Bronchial epithelial cell (primary cell): ENCODE data around the gene PLEKHA7. TPM values are rescaled to one million over a fixed set of nuclear protein-coding genes. Genes with fewer than 3 reads are reported as not detected.
A peak's percentile ranks its signal among the peaks of the same experiment; 100 is the strongest.

Experiments
- DNase-seq: peaks from one replicate; pipeline ENCODE4 v3.0.0-alpha.2; 2010; ENCODE audit warnings: low read depth
- FAIRE-seq: peaks from 2 replicates; lab custom pipeline; 2011; peaks lifted over from hg19 to GRCh38; lab: Jason Lieb, UNC
- H3K27me3 ChIP-seq: 2 replicates; pipeline ENCODE4 v1.5.1; 2011; ENCODE audit warnings: low read length; ENCODE audit not compliant: control insufficient read depth, insufficient read depth
- H3K36me3 ChIP-seq: 2 replicates; pipeline ENCODE4 v1.5.1; 2011; ENCODE audit warnings: low read length; ENCODE audit not compliant: control insufficient read depth, insufficient read depth
- H3K4me3 ChIP-seq: 2 replicates; pipeline ENCODE4 v1.5.1; 2011; ENCODE audit warnings: mild to moderate bottlenecking, low read depth, low read length, control low read depth
- total RNA-seq: library from RNA; depleted of rRNA; stranded (reverse); fragments of >200 nt; gene quantifications from 2 replicates; pipeline ENCODE4 v1.2.1, GENCODE V29; 2014
- TF ChIP-seq, protein P1 (sequence below): IDR thresholded peaks from 2 replicates; pipeline ENCODE4 v1.5.1; 2011; ENCODE audit warnings: mild to moderate bottlenecking, moderate library complexity, low read length, control low read depth, inconsistent platforms; ENCODE audit not compliant: insufficient read depth, severe bottlenecking

The PLEKHA7 gene
- total RNA-seq, 1 donor from 2014 or later, result 2.4 TPM

DNA sequence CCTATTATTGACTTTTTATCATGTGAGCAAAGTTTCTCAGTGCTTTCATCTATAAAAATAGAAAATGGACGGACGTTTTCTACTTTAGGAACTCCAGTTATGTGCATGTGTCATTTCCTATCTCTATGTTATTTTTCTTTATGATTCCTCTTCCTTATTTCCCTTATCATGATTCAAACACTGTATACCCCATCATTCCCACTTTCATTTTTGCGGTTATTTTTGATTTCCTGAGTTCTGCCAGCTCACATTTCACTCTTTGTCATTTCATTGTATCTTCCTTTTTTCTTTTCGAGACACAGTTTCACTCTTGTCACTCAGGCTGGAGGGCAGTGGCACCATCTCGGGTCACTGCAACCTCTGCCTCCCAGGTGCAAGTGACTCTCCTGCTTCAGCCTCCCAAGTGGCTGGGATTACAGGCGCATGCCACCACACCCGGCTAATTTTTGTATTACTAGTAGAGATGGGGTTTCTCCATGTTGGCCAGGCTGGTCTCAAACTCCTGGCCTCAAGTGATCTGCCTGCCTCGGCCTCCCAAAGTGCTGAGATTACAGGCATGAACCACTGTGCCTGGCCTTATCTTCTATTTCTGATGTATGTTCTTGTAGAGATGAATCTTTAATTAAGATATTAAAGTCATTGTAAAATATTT is 254.2 kb downstream of the PLEKHA7 start:
- Histone ChIP-seq H3K27me3 (no peaks in the 10 kb centered on the region), H3K36me3 (no peaks in the 10 kb centered on the region), H3K4me3 (no peak overlapping the region)
- FAIRE-seq (no peak), DNase-seq (no peak)
- TF ChIP-seq, protein P1, sequence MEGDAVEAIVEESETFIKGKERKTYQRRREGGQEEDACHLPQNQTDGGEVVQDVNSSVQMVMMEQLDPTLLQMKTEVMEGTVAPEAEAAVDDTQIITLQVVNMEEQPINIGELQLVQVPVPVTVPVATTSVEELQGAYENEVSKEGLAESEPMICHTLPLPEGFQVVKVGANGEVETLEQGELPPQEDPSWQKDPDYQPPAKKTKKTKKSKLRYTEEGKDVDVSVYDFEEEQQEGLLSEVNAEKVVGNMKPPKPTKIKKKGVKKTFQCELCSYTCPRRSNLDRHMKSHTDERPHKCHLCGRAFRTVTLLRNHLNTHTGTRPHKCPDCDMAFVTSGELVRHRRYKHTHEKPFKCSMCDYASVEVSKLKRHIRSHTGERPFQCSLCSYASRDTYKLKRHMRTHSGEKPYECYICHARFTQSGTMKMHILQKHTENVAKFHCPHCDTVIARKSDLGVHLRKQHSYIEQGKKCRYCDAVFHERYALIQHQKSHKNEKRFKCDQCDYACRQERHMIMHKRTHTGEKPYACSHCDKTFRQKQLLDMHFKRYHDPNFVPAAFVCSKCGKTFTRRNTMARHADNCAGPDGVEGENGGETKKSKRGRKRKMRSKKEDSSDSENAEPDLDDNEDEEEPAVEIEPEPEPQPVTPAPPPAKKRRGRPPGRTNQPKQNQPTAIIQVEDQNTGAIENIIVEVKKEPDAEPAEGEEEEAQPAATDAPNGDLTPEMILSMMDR, result no peak

DNA sequence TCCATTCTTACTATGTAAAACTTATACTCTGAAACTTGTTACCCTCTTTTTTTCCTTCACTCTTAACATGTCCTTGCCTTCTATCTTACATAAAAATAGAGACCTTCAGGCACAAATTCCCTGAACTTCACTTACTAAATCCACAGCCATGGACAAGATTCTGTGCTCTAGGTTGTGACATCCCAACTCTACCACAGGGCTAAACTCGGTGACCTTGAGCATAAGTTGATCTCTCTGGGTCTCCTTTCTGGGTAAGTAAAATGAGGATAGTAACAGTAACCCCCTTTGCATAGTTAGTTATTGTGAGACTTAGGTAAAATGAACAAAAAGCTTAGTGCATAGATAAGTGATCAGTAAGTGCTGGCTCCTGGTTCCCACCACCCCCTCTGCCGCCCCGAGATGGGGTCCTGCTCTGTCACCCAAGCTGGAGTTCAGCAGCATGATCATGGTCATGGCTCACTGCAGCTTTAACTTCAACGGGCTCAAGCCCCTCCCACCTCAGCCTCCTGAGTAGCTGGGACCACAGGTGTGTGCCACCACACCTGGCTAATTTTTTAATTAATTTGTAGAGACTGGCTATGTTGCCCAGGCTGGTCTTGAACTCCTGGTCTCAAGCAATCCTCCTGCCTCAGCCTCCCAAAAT is 255.7 kb downstream of the PLEKHA7 start:
- Histone ChIP-seq H3K27me3 (no peaks in the 10 kb centered on the region), H3K36me3 (no peaks in the 10 kb centered on the region), H3K4me3 (no peak overlapping the region)
- TF ChIP-seq, protein P1, result no peak
- FAIRE-seq (no peak), DNase-seq (no peak)

DNA sequence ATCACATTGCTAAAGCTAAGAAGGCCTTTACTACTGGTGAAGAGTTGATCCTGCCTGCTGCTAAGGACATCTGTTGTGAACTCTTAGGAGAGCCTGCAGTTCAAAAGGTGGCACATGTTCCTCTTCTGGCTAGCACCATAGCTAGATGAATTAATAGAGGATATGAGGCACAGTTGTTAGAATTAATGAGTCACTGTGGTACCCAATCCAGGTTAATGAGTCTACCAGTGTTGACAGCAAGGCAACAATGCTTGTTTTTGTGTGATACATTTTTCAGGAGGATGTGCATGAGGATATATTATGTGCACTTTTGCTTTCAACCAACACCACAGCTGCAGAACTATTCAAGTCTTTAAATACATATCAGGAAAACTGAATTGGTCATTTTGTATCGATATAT is 263.8 kb downstream of the PLEKHA7 start:
- H3K4me3 ChIP-seq, result no peak overlapping the region
- peak; percentile 21 for DNase-seq
- H3K36me3 ChIP-seq, result peaks cover 14% of the 10 kb centered on the region
- H3K27me3 ChIP-seq, result no peaks in the 10 kb centered on the region
- TF ChIP-seq, protein P1, result no peak
- no peak for FAIRE-seq

DNA sequence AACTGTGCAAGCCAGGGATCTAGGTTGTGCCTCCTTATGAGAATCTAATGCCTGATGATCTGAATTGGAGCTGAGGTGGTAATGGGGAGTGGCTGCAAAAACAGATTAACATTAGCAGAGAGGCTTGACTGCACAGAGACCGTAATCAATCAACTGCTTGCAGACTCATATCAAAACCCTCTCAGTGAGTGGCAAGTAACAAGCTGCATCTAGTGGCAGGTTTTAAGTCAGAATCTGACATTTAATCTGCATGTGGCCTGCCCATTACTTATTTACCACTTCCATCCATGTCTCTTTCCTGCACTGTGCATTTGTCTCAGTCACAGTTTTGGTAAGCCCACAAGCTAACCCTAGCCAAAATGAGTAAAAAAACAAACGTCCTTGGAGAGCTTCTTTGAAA is 264.5 kb downstream of the PLEKHA7 start:
- TF ChIP-seq, protein P1, result no peak
- Histone ChIP-seq H3K36me3 (peaks cover 14% of the 10 kb centered on the region), H3K27me3 (no peaks in the 10 kb centered on the region), H3K4me3 (no peak overlapping the region)
- DNase-seq, result no peak
- FAIRE-seq, result no peak

DNA sequence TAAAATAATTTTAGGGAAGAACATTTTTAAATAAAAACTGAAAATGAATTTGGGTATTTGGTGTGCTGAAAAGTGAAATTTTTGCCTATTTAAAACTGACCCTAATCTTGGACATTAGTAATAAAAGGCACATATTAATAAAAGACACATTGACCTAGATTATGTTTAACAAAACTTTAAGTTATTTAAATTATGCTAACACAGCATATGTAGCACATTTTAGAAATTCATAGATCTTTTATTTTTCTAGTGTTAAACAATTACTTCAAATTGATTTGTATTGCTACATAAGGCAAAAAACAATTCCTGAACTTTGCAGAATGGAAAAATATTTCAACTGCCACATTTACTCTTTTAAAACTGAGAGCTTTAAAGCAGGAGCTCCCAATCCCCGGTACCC is 265.1 kb downstream of the PLEKHA7 start:
- Histone ChIP-seq H3K4me3 (no peak overlapping the region), H3K36me3 (peaks cover 14% of the 10 kb centered on the region), H3K27me3 (no peaks in the 10 kb centered on the region)
- TF ChIP-seq, protein P1, result no peak
- FAIRE-seq (no peak), DNase-seq (no peak)
